IMR-90 (cell line): ENCODE data around the gene SH3BP2. TPM values are rescaled to one million over a fixed set of nuclear protein-coding genes. Genes with fewer than 3 reads are reported as not detected.
A peak's percentile ranks its signal among the peaks of the same experiment; 100 is the strongest.

Experiments used
- ATAC-seq: fragments of 200-7000 bp; cut with Tn5 transposase; 2 replicates; pipeline ENCODE4 v1.9.1; 2020; ENCODE audit warnings: low read depth, mild to moderate bottlenecking, moderate library complexity
- BruUV-seq: library from RNA; stranded (reverse); fragments of 400-500 nt; replicated peaks from 2 replicates; lab custom pipeline; 2021; lab: Mats Ljungman, UMichigan
- CTCF ChIA-PET: fragments of 300-600 bp; formaldehyde crosslinking; extraction: SDS; loops from one replicate; lab custom pipeline; 2021; ENCODE audit warnings: antibody characterized with exemption; lab: Yijun Ruan, JAX
- POLR2A ChIA-PET: fragments of 300-600 bp; sonication (Branson Sonifier 250); formaldehyde crosslinking; loops from one replicate; lab custom pipeline; 2022; ENCODE audit warnings: antibody characterized with exemption; ENCODE audit not compliant: unreplicated experiment; lab: Charles Lee
- DNase-seq: peaks from one replicate; pipeline ENCODE4 v3.0.0; 2013
- H2AFZ ChIP-seq: replicated peaks from 2 replicates; pipeline ENCODE3; 2013; ENCODE audit warnings: low read length, mild to moderate bottlenecking; ENCODE audit not compliant: poor library complexity
- H2AK5ac ChIP-seq: 2 replicates; pipeline ENCODE4 v1.6.1; 2013; ENCODE audit warnings: low read depth, low read length, inconsistent platforms
- H2AK9ac ChIP-seq: replicated peaks from 2 replicates; pipeline ENCODE3; 2013; ENCODE audit warnings: mild to moderate bottlenecking, low read depth, low read length, moderate library complexity; ENCODE audit not compliant: poor library complexity
- H2BK120ac ChIP-seq: 2 replicates; pipeline ENCODE4 v1.6.1; 2013; ENCODE audit warnings: low read depth, low read length, inconsistent platforms
- H2BK15ac ChIP-seq: 3 replicates; pipeline ENCODE4 v1.6.1; 2013; ENCODE audit warnings: low read depth, low read length, inconsistent platforms
- H2BK20ac ChIP-seq: 2 replicates; pipeline ENCODE4 v1.6.1; 2013; ENCODE audit warnings: low read depth, mild to moderate bottlenecking, inconsistent platforms, low read length, moderate library complexity
- H2BK5ac ChIP-seq: 2 replicates; pipeline ENCODE4 v1.6.1; 2013; ENCODE audit warnings: mild to moderate bottlenecking, low read depth, low read length, inconsistent platforms; ENCODE audit not compliant: poor library complexity, severe bottlenecking
- H3K14ac ChIP-seq: replicated peaks from 2 replicates; pipeline ENCODE4 v1.6.1; 2013; ENCODE audit warnings: low read depth, low read length, inconsistent platforms
- H3K18ac ChIP-seq: 2 replicates; pipeline ENCODE4 v1.6.1; 2013; ENCODE audit warnings: low read depth, low read length, control low read depth
- H3K23ac ChIP-seq: 2 replicates; pipeline ENCODE4 v1.6.1; 2013; ENCODE audit warnings: low read depth, low read length, inconsistent platforms
- H3K27ac ChIP-seq: 2 replicates; pipeline ENCODE4 v1.5.1; 2013; ENCODE audit warnings: mild to moderate bottlenecking, control low read depth, low read length; ENCODE audit not compliant: insufficient read depth
- H3K27me3 ChIP-seq: 2 replicates; pipeline ENCODE4 v1.6.1; 2013; ENCODE audit warnings: low read length; ENCODE audit not compliant: control insufficient read depth, insufficient read depth
- H3K36me3 ChIP-seq: 2 replicates; pipeline ENCODE4 v1.6.1; 2013; ENCODE audit warnings: low read length, mixed read lengths; ENCODE audit not compliant: control insufficient read depth, insufficient read depth
- H3K4ac ChIP-seq: 2 replicates; pipeline ENCODE4 v1.6.1; 2013; ENCODE audit warnings: low read depth, low read length, inconsistent platforms
- H3K4me1 ChIP-seq: 2 replicates; pipeline ENCODE4 v1.6.1; 2013; ENCODE audit warnings: low read length, mixed read lengths; ENCODE audit not compliant: control insufficient read depth, insufficient read depth
- H3K4me2 ChIP-seq: 2 replicates; pipeline ENCODE4 v1.6.1; 2013; ENCODE audit warnings: low read depth, mild to moderate bottlenecking, control low read depth, low read length, moderate library complexity
- H3K4me3 ChIP-seq: 2 replicates; pipeline ENCODE4 v1.5.1; 2013; ENCODE audit warnings: low read depth, mild to moderate bottlenecking, control low read depth, low read length, moderate library complexity; ENCODE audit not compliant: insufficient read depth
- H3K56ac ChIP-seq: 2 replicates; pipeline ENCODE4 v1.6.1; 2013; ENCODE audit warnings: low read length, inconsistent platforms; ENCODE audit not compliant: insufficient read depth; ENCODE audit errors: extremely low read depth
- H3K79me1 ChIP-seq, 2 experiments: 2 replicates each; pipeline ENCODE4 v1.6.1; 2013; ENCODE audit warnings: low read length in 2 of 2, inconsistent platforms in 1 of 2, low read depth in 1 of 2
- H3K9ac ChIP-seq: 2 replicates; pipeline ENCODE4 v1.6.1; 2013; ENCODE audit warnings: low read depth, low read length, control low read depth
- H3K9me1 ChIP-seq: 2 replicates; pipeline ENCODE4 v1.6.1; 2013; ENCODE audit warnings: low read length, inconsistent platforms; ENCODE audit not compliant: insufficient read depth
- H3K9me3 ChIP-seq: 2 replicates; pipeline ENCODE4 v1.6.1; 2013; ENCODE audit warnings: low read length; ENCODE audit not compliant: control insufficient read depth, insufficient read depth
- H4K20me1 ChIP-seq: 2 replicates; pipeline ENCODE4 v1.6.1; 2013; ENCODE audit warnings: low read length, inconsistent platforms; ENCODE audit not compliant: insufficient read depth
- H4K5ac ChIP-seq: 2 replicates; pipeline ENCODE4 v1.6.1; 2013; ENCODE audit warnings: mild to moderate bottlenecking, low read depth, low read length, control low read depth
- H4K8ac ChIP-seq, 2 experiments: 2 replicates each; pipeline ENCODE4 v1.6.1; 2013; ENCODE audit warnings: low read depth in 2 of 2, low read length in 2 of 2, control low read depth in 1 of 2, inconsistent platforms in 1 of 2
- H4K91ac ChIP-seq: 2 replicates; pipeline ENCODE4 v1.6.1; 2013; ENCODE audit warnings: low read depth, low read length, inconsistent platforms; ENCODE audit not compliant: insufficient read depth
- BHLHE40 ChIP-seq: fragments of 150-350 bp; IDR thresholded peaks from 2 replicates; pipeline ENCODE4 v1.6.1; 2016; ENCODE audit warnings: mild to moderate bottlenecking, low read depth, low read length
- CEBPB ChIP-seq: IDR thresholded peaks from 2 replicates; pipeline ENCODE4 v1.6.1; 2012; ENCODE audit warnings: low read depth, low read length, improper control_type of control experiment
- CHD1 ChIP-seq: IDR thresholded peaks from 2 replicates; pipeline ENCODE4 v1.6.1; 2012; ENCODE audit warnings: low read depth, low read length, improper control_type of control experiment
- CTCF ChIP-seq: conservative IDR thresholded peaks from 2 replicates; pipeline ENCODE4 v1.5.1; 2012; ENCODE audit warnings: mild to moderate bottlenecking, low read depth, low read length, improper control_type of control experiment
- ELK1 ChIP-seq: fragments of 150-350 bp; IDR thresholded peaks from 2 replicates; pipeline ENCODE4 v1.6.1; 2016; ENCODE audit warnings: low read depth, mild to moderate bottlenecking, low read length, moderate library complexity, borderline replicate concordance
- FOS ChIP-seq: fragments of 150-350 bp; IDR thresholded peaks from 2 replicates; pipeline ENCODE4 v1.6.1; 2016; ENCODE audit warnings: low read depth, low read length
- MAFK ChIP-seq: IDR thresholded peaks from 2 replicates; pipeline ENCODE4 v1.6.1; 2012; ENCODE audit warnings: low read depth, low read length, improper control_type of control experiment
- MAZ ChIP-seq: IDR thresholded peaks from 2 replicates; pipeline ENCODE4 v1.6.1; 2012; ENCODE audit warnings: low read depth, mild to moderate bottlenecking, low read length, improper control_type of control experiment, moderate library complexity, borderline replicate concordance
- MXI1 ChIP-seq: IDR thresholded peaks from 2 replicates; pipeline ENCODE4 v1.6.1; 2012; ENCODE audit warnings: low read depth, mild to moderate bottlenecking, low read length, moderate library complexity, borderline replicate concordance
- NFE2L2 ChIP-seq: fragments of 150-350 bp; IDR thresholded peaks from 2 replicates; pipeline ENCODE4 v1.6.1; 2016; ENCODE audit warnings: low read depth, mild to moderate bottlenecking, low read length
- POLR2A ChIP-seq: IDR thresholded peaks from 2 replicates; pipeline ENCODE4 v1.6.1; 2012; ENCODE audit warnings: mild to moderate bottlenecking, low read depth, low read length
- RAD21 ChIP-seq: IDR thresholded peaks from 2 replicates; pipeline ENCODE4 v1.6.1; 2012; ENCODE audit warnings: low read length, improper control_type of control experiment
- RCOR1 ChIP-seq: IDR thresholded peaks from 2 replicates; pipeline ENCODE4 v1.6.1; 2012; ENCODE audit warnings: mild to moderate bottlenecking, low read length, improper control_type of control experiment; ENCODE audit not compliant: insufficient replicate concordance
- RFX5 ChIP-seq: IDR thresholded peaks from 2 replicates; pipeline ENCODE4 v1.8.0; 2012; ENCODE audit warnings: low read depth, mild to moderate bottlenecking, low read length, moderate library complexity
- SMC3 ChIP-seq: fragments of 150-350 bp; IDR thresholded peaks from 2 replicates; pipeline ENCODE4 v1.6.1; 2016; ENCODE audit warnings: low read depth, mild to moderate bottlenecking, antibody characterized with exemption, low read length, moderate library complexity
- USF2 ChIP-seq: fragments of 150-350 bp; IDR thresholded peaks from 2 replicates; pipeline ENCODE4 v1.6.1; 2017; ENCODE audit warnings: mild to moderate bottlenecking, antibody characterized with exemption, low read length, low read depth
- WGBS, 2 experiments: methylation state at CpG; one replicate each; pipeline versions ENCODE4 v1.1.5 to v1.1.7; 2013; ENCODE audit warnings: missing lambda C conversion rate in 2 of 2; ENCODE audit not compliant: insufficient read length in 1 of 2; ENCODE audit errors: extremely low coverage in 2 of 2; 5-methylcytosine and 5-hydroxymethylcytosine counted together
- dilution Hi-C: fragments of 300-500 bp; cut with HindIII; formaldehyde crosslinking; loops from one replicate; pipeline ENCODE4 v1.14.3; 2018; ENCODE audit warnings: low sequenced_read_pairs; ENCODE audit not compliant: unreplicated experiment
- in situ Hi-C: fragments of 300-500 bp; cut with MboI; formaldehyde crosslinking; loops from 3 replicates; pipeline ENCODE4 v1.14.3; 2019; ENCODE audit warnings: low sequenced_read_pairs, inconsistent platforms, mixed read lengths
- intact Hi-C: fragments of 100-400 bp; cut with micrococcal nuclease; formaldehyde crosslinking; loops from 2 replicates; pipeline ENCODE4 v1.10.0; 2022
- polyA plus RNA-seq, 3 experiments: library from polyadenylated mRNA; depleted of rRNA; stranded (reverse); fragments of >200 nt; gene quantifications; 2 replicates each; pipeline ENCODE4 v1.2.3, GENCODE V29; 2012; ENCODE audit warnings: low replicate concordance in 1 of 3
- total RNA-seq: library from RNA; depleted of rRNA; stranded (reverse); fragments of >200 nt; gene quantifications from 2 replicates; pipeline ENCODE4 v1.2.3, GENCODE V29; 2012

Gene SH3BP2
- total and polyA plus RNA-seq, 2 of the 4 experiments (the other 2 are of a cell fraction): 9.0 to 37.2 TPM

GRCh38 chr4:2871466-2871865, 78.6 kb downstream of the SH3BP2 start:
- no peak overlapping the region for H4K5ac ChIP-seq

More at GRCh38 chr4:2871466-2871865, 78.6 kb downstream of the SH3BP2 start:
- POLR2A ChIA-PET: interaction anchor here (0.6 kb wide), 1 partner anchor 106 kb away, joined by 4 read pairs; no protein-coding TSS in a partner anchor
- H3K27ac ChIP-seq: no peak overlapping the region
- H4K20me1 ChIP-seq: peaks cover 72% of the 10 kb centered on the region
- H4K8ac ChIP-seq: no peak overlapping the region
- dilution Hi-C loops: no loop called here
- H2BK5ac ChIP-seq: no peak overlapping the region
- H3K56ac ChIP-seq: no peak overlapping the region
- H4K91ac ChIP-seq: no peak overlapping the region
- H3K9me1 ChIP-seq: peaks cover 38% of the 10 kb centered on the region
- ATAC-seq (no peak), DNase-seq (no peak)
- TF ChIP-seq USF2 (no peak), MAFK (no peak), SMC3 (no peak), RAD21 (no peak), NFE2L2 (no peak), RCOR1 (no peak), BHLHE40 (no peak), MXI1 (no peak), MAZ (no peak), RFX5 (no peak), ELK1 (no peak), FOS (no peak), POLR2A (no peak), CEBPB (no peak), CHD1 (no peak), CTCF (no peak)
- H2AFZ ChIP-seq: no peak overlapping the region
- H2AK9ac ChIP-seq: no peak overlapping the region
- H3K23ac ChIP-seq: peak overlapping the region; percentile 52; the same call in 1 of the 2 replicates
- H3K36me3 ChIP-seq: peaks cover 4% of the 10 kb centered on the region; the same call in 1 of the 2 replicates
- H3K27me3 ChIP-seq: no peaks in the 10 kb centered on the region
- CTCF ChIA-PET: no interaction called here
- H3K4me2 ChIP-seq: no peak overlapping the region
- no peak overlapping the region for H2BK120ac ChIP-seq
- peaks cover 33 to 81% of the 10 kb centered on the region in 2 experiments for H3K79me1 ChIP-seq
- no peak overlapping the region for H3K18ac ChIP-seq
- no peak overlapping the region for H3K4me3 ChIP-seq
- intact Hi-C loops: no loop called here
- H3K9me3 ChIP-seq: no peaks in the 10 kb centered on the region
- no TSS peak for BruUV-seq
- no peak overlapping the region for H2BK20ac ChIP-seq
- H3K4me1 ChIP-seq: peaks cover 23% of the 10 kb centered on the region
- no peak overlapping the region for H2BK15ac ChIP-seq
- in situ Hi-C loops: no loop called here
- 100% methylated on average over 1 of the region's 4 CpGs; no CpG with 5 or more reads in 1 of the 2 experiments for WGBS, 2 experiments
- H3K9ac ChIP-seq: no peak overlapping the region
- no peak overlapping the region for H3K14ac ChIP-seq
- H2AK5ac ChIP-seq: no peak overlapping the region
- no peak overlapping the region for H3K4ac ChIP-seq
